ENCODE results near the gene NDUFAF2.

DNA sequence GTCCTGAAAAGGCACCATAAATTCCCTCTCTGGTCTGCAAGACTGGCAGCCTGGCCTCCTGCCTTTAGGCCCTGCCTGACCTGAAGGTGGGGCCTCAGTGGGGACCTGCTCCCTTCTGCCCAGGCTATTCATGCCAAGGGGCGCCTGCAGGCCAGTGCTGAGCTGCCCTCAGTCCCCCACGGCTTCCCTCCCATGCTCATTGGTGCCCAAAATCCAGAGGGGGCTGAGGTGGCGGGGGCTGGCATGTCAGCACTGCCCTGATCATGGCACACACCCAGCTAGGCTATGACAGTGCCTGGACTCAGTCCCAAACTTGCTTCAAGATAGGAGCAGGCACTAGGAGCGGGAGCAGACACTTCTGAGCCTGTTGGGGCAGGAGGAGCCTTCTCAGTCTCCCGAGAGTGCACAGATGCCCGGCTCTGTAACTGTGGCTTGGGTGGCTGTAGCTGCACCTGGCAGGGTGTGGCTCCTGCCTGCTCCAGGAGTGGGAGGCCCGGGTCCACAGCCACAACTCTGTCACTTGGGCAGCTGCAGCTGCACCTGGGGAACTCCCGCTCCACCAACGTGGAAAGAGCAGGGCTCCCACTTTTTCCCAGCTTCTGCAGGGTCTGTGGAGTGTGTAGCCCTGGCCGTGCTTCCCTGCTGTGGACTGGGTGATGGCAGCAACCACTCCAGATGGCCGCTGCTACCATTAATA is 49.0 kb downstream of the NDUFAF2 start:
- TF ChIP-seq, protein P1, sequence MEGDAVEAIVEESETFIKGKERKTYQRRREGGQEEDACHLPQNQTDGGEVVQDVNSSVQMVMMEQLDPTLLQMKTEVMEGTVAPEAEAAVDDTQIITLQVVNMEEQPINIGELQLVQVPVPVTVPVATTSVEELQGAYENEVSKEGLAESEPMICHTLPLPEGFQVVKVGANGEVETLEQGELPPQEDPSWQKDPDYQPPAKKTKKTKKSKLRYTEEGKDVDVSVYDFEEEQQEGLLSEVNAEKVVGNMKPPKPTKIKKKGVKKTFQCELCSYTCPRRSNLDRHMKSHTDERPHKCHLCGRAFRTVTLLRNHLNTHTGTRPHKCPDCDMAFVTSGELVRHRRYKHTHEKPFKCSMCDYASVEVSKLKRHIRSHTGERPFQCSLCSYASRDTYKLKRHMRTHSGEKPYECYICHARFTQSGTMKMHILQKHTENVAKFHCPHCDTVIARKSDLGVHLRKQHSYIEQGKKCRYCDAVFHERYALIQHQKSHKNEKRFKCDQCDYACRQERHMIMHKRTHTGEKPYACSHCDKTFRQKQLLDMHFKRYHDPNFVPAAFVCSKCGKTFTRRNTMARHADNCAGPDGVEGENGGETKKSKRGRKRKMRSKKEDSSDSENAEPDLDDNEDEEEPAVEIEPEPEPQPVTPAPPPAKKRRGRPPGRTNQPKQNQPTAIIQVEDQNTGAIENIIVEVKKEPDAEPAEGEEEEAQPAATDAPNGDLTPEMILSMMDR (IDR thresholded peaks at IDR 0.05), result no peak
- TF ChIP-seq POLR2A (IDR thresholded peaks at IDR 0.05), result no peak

Measured in esophagus squamous epithelium (tissue), 4 donors.